Kidney (tissue), 14 donors: ENCODE measurements around the gene ALDH1A3. TPM values are rescaled to one million over a fixed set of nuclear protein-coding genes. Genes with fewer than 3 reads are reported as not detected.
A peak's percentile ranks its signal among the peaks of the same experiment; 100 is the strongest.

Experiments
- DNase-seq, 5 donors: peaks; one replicate each; pipeline ENCODE4 v3.0.0-alpha.2; 2013 to 2020
- FAIRE-seq: peaks from 2 replicates; lab custom pipeline; 2012; peaks lifted over from hg19 to GRCh38; lab: Jason Lieb, UNC
- H3K27ac ChIP-seq, 2 donors: one replicate each; pipeline ENCODE4 v1.7.0; 2013; ENCODE audit warnings: low read depth in 2 of 2, low read length in 2 of 2, inconsistent platforms in 1 of 2
- H3K27me3 ChIP-seq: one replicate; pipeline ENCODE4 v1.7.1; 2013; ENCODE audit warnings: low read length, inconsistent platforms; ENCODE audit not compliant: control insufficient read depth, insufficient read depth
- H3K36me3 ChIP-seq, 3 donors: one replicate each; pipeline versions ENCODE4 v1.7.0 to v1.7.1; 2013; ENCODE audit warnings: low read length in 3 of 3, control low read depth in 1 of 3, inconsistent platforms in 1 of 3; ENCODE audit not compliant: insufficient read depth in 3 of 3, control insufficient read depth in 2 of 3
- H3K4me1 ChIP-seq, 3 donors: one replicate each; pipeline versions ENCODE4 v1.7.0 to v1.7.1; 2013; ENCODE audit warnings: low read length in 3 of 3, inconsistent platforms in 1 of 3, low read depth in 1 of 3; ENCODE audit not compliant: control insufficient read depth in 2 of 3, insufficient read depth in 2 of 3
- H3K4me3 ChIP-seq, 3 donors: one replicate each; pipeline versions ENCODE4 v1.7.0 to v1.8.1; 2013; ENCODE audit warnings: low read length in 3 of 3, control low read depth in 1 of 3, inconsistent platforms in 1 of 3
- H3K9ac ChIP-seq, 3 donors: one replicate each; pipeline versions ENCODE4 v1.7.0 to v1.7.1; 2013; ENCODE audit warnings: low read length in 3 of 3, control low read depth in 1 of 3, inconsistent platforms in 1 of 3
- H3K9me3 ChIP-seq, 3 donors: one replicate each; pipeline versions ENCODE4 v1.7.0 to v1.7.1; 2013; ENCODE audit warnings: low read length in 3 of 3, control low read depth in 1 of 3, inconsistent platforms in 1 of 3; ENCODE audit not compliant: control insufficient read depth in 2 of 3, insufficient read depth in 1 of 3
- CTCF ChIP-seq: IDR thresholded peaks from 3 replicates; pipeline ENCODE4 v1.5.1; 2012; ENCODE audit warnings: mild to moderate bottlenecking, moderate library complexity, borderline replicate concordance; ENCODE audit not compliant: insufficient read depth; ENCODE audit errors: extremely low read depth
- intact Hi-C: fragments of 100-400 bp; cut with DNase I; formaldehyde crosslinking; loops from one replicate; pipeline ENCODE4 v1.11.1; 2022
- polyA plus RNA-seq: library from polyadenylated mRNA; stranded (reverse); fragments of 350-450 nt; fragmentation: Illumina TruSeq; extraction: RNeasy Lipid Tissue Mini Kit (QIAGEN cat#74804); gene quantifications from one replicate; pipeline ENCODE4 v1.2.3, GENCODE V29; 2014; ENCODE audit warnings: low read depth, low replicate concordance; ENCODE audit not compliant: insufficient read depth
- total RNA-seq: library from RNA; stranded (reverse); fragmentation: NEBNext Ultra II Directional; extraction: Animal tissue kit (Norgen Biotek cat#: 25700); gene quantifications from one replicate; pipeline ENCODE4 v1.2.1, GENCODE V29; 2021
- donor health status: control.
- donor health status: control.
- donor health status: control.
- donor health status: control.
- donor health status: control.
- donor health status: DM: yes; HTN: yes; CAD: no.
- donor health status: Normal renal cell carcinoma (clear cell type).

ALDH1A3 gene
- total and polyA plus RNA-seq, 2 donors from 2014 or later, result 5.4 to 19.6 TPM

GRCh38 chr15:100911086-100911485 lies 31.5 kb downstream of the ALDH1A3 start:
- intact Hi-C loops, result no loop called here
- Histone ChIP-seq H3K4me1 (no peaks in the 10 kb centered on the region), H3K27ac (no peak overlapping the region), H3K36me3 (no peaks in the 10 kb centered on the region), H3K9me3 (no peaks in the 10 kb centered on the region), H3K9ac (no peak overlapping the region), H3K4me3 (no peak overlapping the region), H3K27me3 (no peaks in the 10 kb centered on the region)
- no peak for TF ChIP-seq CTCF
- DNase-seq, result peak in 2 of 5 donors; percentile 2 to 5
- FAIRE-seq, result no peak

- Histone ChIP-seq H3K9ac (no peak overlapping the region), H3K27ac (no peak overlapping the region), H3K36me3 (no peaks in the 10 kb centered on the region), H3K27me3 (peaks cover 4% of the 10 kb centered on the region), H3K4me3 (no peak overlapping the region), H3K4me1 (no peaks in the 10 kb centered on the region), H3K9me3 (no peaks in the 10 kb centered on the region)
- DNase-seq, result peak in 2 of 5 donors; percentile 35 to 67
- no peak for FAIRE-seq
- TF ChIP-seq CTCF, result no peak
- intact Hi-C loops, result no loop called here
Measured at GRCh38 chr15:100913961-100914360, 34.3 kb downstream of the ALDH1A3 start.

- FAIRE-seq, result no peak
- peak in 2 of 5 donors; percentile 4 to 31 for DNase-seq
Measured at GRCh38 chr15:100914876-100915275, 35.2 kb downstream of the ALDH1A3 start.

More at GRCh38 chr15:100914876-100915275, 35.2 kb downstream of the ALDH1A3 start:
- Histone ChIP-seq H3K9me3 (no peaks in the 10 kb centered on the region), H3K27ac (no peak overlapping the region), H3K9ac (no peak overlapping the region), H3K36me3 (no peaks in the 10 kb centered on the region), H3K4me1 (no peaks in the 10 kb centered on the region), H3K4me3 (no peak overlapping the region), H3K27me3 (peaks cover 4% of the 10 kb centered on the region)
- no peak for TF ChIP-seq CTCF
- intact Hi-C loops, result loop anchor here (5.0 kb wide), 1 partner anchor 92 kb away; no protein-coding TSS in a partner anchor
